ENCODE results near the gene PACRG. TPM values are rescaled to one million over a fixed set of nuclear protein-coding genes. Genes with fewer than 3 reads are reported as not detected.

The PACRG gene
- total and polyA plus RNA-seq, 2 of the 13 experiments (the other 11 are each of a cell fraction or from before 2014, with no cell fraction given), result 0.13 TPM; not detected in 1

DNA sequence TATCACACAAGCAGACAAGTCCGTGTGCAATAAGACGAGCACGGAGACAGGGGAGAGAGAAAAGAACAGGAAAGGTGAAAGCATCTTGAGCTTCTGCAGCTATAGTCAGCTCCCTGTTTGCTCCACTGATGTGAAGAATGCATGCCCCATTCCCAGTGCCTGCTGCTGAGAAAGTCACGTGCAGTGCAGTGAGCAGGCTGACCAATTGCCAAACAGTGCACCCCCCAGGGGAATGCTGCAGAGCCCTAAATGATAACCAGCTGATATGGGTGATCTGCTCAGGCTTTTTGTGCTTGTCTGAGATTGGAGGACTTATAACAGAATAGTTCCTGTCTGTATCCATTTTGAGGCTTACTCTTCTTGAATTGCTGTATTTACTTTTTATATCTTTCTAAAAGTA, 121.5 kb downstream of the PACRG start:
- no peak for DNase-seq (ENCODE audit: low spot score)
- Histone ChIP-seq H4K20me1 (ENCODE audit: insufficient read depth, low read length) (no peaks in the 10 kb centered on the region), H3K36me3 (replicated peaks in 1 of 2; ENCODE audit: control insufficient read depth in 1 of 2, insufficient read depth in 2 of 2, low read length in 2 of 2) (no peaks in the 10 kb centered on the region), H2AFZ (ENCODE audit: low read length) (no peak overlapping the region), H3K27me3 (ENCODE audit: control insufficient read depth in 1 of 2, insufficient read depth in 2 of 2, low read length in 2 of 2) (no peaks in the 10 kb centered on the region), H3K27ac (ENCODE audit: extremely low read length, insufficient read depth, low read length) (no peak overlapping the region), H3K4me2 (ENCODE audit: low read depth, low read length) (no peak overlapping the region), H3K4me3 (replicated peaks in 1 of 3; ENCODE audit: insufficient read depth in 1 of 3, low read depth in 2 of 3, low read length in 3 of 3) (no peak overlapping the region), H3K9me3 (ENCODE audit: low read length) (no peaks in the 10 kb centered on the region), H3K4me1 (ENCODE audit: insufficient read depth, low read length) (no peaks in the 10 kb centered on the region), H3K9ac (ENCODE audit: insufficient read depth, low read depth, low read length) (no peak overlapping the region), H3K79me2 (ENCODE audit: insufficient read depth, low read length) (no peaks in the 10 kb centered on the region)
- no TSS peak for BruUV-seq (replicated peaks)
- intact Hi-C loops (cut with micrococcal nuclease; ENCODE audit: unreplicated experiment) (no loop called here), in situ Hi-C loops (cut with HindIII; ENCODE audit: extremely low pct_ligation_motif_present, low pct_unique_long_range_greater_than_20kb) (no loop called here)
- no peak for ATAC-seq
- CTCF ChIA-PET (ENCODE audit: low intra/inter-chr PET ratio, low total read pairs), result no interaction called here
- 19% methylated on average over 4 of the region's 4 CpGs for WGBS (ENCODE audit: low lambda C conversion rate)
- FAIRE-seq, result no peak
- no peak for TF ChIP-seq ZNF337 (CRISPR knock-in tag; IDR thresholded peaks at IDR 0.05; ENCODE audit: borderline replicate concordance, low read depth)
- TF ChIP-seq HDAC1 (CRISPR knock-in tag; IDR thresholded peaks at IDR 0.05), result no peak
- no peak for TF ChIP-seq TAF15 (IDR thresholded peaks at IDR 0.05; ENCODE audit: low read depth, low read length, poor library complexity, severe bottlenecking)
- no peak for TF ChIP-seq NFAT5 (CRISPR knock-in tag; IDR thresholded peaks at IDR 0.05)
- TF ChIP-seq ELF4 (CRISPR knock-in tag; IDR thresholded peaks at IDR 0.05; ENCODE audit: borderline replicate concordance), result no peak
- no peak for TF ChIP-seq ZC3H4 (CRISPR knock-in tag; IDR thresholded peaks at IDR 0.05; ENCODE audit: borderline replicate concordance)
- TF ChIP-seq NPAS2 (CRISPR knock-in tag; IDR thresholded peaks at IDR 0.05; ENCODE audit: borderline replicate concordance), result no peak
- no peak for TF ChIP-seq ATRX (CRISPR knock-in tag; IDR thresholded peaks at IDR 0.05; ENCODE audit: borderline replicate concordance)
- TF ChIP-seq, protein P1, sequence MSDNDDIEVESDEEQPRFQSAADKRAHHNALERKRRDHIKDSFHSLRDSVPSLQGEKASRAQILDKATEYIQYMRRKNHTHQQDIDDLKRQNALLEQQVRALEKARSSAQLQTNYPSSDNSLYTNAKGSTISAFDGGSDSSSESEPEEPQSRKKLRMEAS (IDR thresholded peaks at IDR 0.05), result no peak
- TF ChIP-seq ZNF780A (CRISPR knock-in tag; IDR thresholded peaks at IDR 0.05), result no peak
- POLR2A ChIA-PET, result no interaction called here
